Hepatocyte (in vitro differentiated cells): ENCODE measurements around the gene CCL4L2.

Experiments used
- CTCF ChIP-seq: fragments of 200-600 bp; sonication (generic); IDR thresholded peaks from 2 replicates; pipeline ENCODE4 v1.5.1; 2016; ENCODE audit warnings: antibody characterized with exemption, mild to moderate bottlenecking; ENCODE audit not compliant: poor library complexity
- EZH2 ChIP-seq: fragments of 200-600 bp; sonication (generic); IDR thresholded peaks from 2 replicates; pipeline ENCODE4 v1.6.1; 2016; ENCODE audit warnings: antibody characterized with exemption, mild to moderate bottlenecking, borderline replicate concordance
- EZH2phosphoT487 ChIP-seq: fragments of 200-600 bp; sonication (generic); IDR thresholded peaks from one replicate; pipeline ENCODE4 v1.6.1; 2018; ENCODE audit warnings: antibody characterized with exemption, mild to moderate bottlenecking, low read depth, moderate library complexity; ENCODE audit not compliant: unreplicated experiment, severe bottlenecking

- TF ChIP-seq EZH2 (no peak), CTCF (no peak), EZH2phosphoT487 (no peak)
Measured at GRCh38 chr17:36195434-36196130, 15.3 kb upstream of the CCL4L2 start.
